GM04503 (cell line): Measurements from ENCODE around the gene ARHGAP42.
"Not testable (repeated sequence)": the region's sequence is repeated elsewhere in the genome, so short reads cannot be mapped to it uniquely, and the experiment has no call there.

Experiments
- DNase-seq: peaks from one replicate; pipeline ENCODE4 v3.0.0-alpha.2; 2012; ENCODE audit warnings: low read depth

Gene ARHGAP42

DNA sequence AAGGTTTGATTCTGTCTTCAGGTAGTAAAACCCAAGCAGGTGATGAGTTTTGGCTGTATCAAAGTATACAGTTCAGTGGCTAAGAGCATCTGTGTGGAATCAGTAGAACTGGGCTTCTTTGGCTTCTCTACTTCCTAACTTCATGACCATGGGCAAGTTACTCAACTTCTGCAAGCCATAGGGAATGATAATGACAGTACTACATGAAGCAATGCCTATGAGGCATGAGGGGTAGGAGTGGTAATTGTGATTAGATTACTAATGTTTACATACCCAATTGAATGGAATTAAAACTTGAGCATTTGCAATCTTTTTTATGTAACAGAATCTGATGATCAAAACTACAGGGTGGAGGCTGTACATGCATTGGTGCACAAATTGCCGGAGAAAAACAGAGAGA is 278.3 kb downstream of the ARHGAP42 start:
- DNase-seq, result no peak

DNA sequence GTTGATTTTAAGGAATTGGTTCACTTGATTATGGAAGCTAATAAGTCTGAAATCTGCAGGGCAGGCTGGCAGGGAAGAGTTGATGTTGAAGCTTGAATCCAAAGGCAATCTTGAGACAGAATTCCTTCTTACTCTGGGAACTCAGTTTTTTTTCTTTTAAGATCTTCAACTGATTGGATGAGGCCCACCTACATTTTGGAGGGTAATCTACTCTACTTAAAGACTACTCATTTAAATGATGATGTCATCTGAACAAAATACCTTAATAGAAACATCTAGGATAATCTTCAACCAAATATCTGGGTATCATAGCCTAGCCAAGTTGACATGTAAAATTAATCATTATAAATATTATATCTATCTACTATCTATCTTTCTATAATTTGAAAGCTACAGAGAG is 279.3 kb downstream of the ARHGAP42 start:
- no peak for DNase-seq

DNA sequence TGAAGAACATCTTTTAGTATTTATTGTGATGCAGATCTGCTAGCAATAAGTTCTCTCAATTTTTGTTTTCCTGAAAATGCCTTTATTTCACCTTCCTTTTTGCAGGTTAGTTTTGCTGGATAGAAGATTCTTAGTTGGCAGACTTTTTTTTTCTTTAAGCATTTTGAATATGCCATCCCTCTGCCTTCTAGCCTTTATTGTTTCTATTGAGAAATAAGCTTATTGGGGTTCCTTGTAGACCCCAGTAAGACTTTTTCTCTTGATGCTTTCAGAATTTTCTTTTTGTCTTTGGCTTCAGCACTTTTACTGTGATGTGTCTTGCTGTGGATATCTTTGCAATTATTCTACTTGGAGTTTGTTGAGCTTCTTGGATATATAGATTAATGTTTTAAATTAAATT is 281.9 kb downstream of the ARHGAP42 start:
- DNase-seq, result no peak

- DNase-seq, result no peak
Observed at GRCh38 chr11:100970283-100971164, 283.4 kb downstream of the ARHGAP42 start.

- DNase-seq, result no peak
Observed at GRCh38 chr11:100972046-100972445, 285.0 kb downstream of the ARHGAP42 start.

DNA sequence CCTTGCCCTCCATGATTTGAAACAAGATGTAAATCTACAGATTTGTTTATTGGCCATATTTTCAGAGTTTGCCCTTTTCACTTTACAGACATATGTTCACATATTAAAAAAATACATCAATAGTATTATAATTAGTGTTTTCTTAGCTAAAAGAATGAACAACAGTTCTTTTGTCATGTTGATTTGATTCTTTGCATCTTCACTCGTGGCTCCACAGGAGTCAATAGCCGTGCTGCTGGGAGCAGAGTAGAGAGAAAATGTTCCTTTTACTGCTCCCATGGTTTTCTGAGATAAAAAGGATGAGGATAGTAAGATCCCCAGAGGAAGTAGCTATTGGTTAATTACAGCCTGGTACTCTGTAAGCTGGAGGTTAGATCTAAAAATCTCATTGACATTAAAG is 291.4 kb downstream of the ARHGAP42 start:
- no peak for DNase-seq

GRCh38 chr11:100978939-100979338 is 291.9 kb downstream of the ARHGAP42 start:
- no peak for DNase-seq

DNA sequence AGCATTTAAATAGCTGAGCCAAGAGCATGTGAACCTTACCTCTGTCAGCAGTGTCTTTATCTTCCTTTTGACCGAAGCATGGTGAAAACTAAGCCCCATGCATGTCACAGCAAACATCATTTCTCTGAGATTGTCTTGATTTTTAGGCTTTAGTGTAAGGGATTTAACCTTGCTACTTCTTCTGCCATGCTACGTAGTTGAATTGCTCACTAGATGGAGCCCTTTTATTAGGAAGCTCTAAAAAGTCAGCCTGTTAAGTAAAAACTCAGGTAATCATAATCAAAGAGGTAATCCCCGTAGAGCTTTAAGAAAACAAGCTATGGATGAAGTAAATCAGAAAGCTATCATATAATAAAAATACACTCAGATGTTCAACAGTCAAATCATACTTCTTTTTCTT is 293.1 kb downstream of the ARHGAP42 start:
- DNase-seq, result no peak

- DNase-seq, result no peak
Observed at GRCh38 chr11:100981196-100981824, 294.2 kb downstream of the ARHGAP42 start.

- no peak for DNase-seq
Observed at GRCh38 chr11:100984668-100985067, 297.6 kb downstream of the ARHGAP42 start.

DNA sequence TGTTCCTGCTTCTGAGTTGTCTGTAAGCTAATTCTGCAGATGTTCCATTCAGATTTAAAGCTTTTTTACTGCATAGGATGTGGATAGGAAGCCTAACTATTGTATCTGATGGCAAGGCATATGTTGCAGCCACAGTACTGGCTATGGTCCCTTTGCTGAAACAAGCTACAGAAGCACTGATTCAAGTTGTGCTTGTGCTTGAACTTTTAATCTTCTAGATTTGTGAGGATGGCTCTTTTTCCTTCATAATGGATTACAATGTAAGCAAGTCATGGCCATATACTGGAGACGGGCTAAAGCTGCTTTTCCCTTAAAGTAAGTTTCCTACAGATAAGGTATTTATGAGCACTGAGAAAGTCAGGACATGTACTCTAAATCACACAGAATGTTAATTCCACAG is 303.8 kb downstream of the ARHGAP42 start:
- DNase-seq, result no peak

- DNase-seq, result peak; percentile 3
Observed at GRCh38 chr11:100991541-100991940, 304.5 kb downstream of the ARHGAP42 start.

DNA sequence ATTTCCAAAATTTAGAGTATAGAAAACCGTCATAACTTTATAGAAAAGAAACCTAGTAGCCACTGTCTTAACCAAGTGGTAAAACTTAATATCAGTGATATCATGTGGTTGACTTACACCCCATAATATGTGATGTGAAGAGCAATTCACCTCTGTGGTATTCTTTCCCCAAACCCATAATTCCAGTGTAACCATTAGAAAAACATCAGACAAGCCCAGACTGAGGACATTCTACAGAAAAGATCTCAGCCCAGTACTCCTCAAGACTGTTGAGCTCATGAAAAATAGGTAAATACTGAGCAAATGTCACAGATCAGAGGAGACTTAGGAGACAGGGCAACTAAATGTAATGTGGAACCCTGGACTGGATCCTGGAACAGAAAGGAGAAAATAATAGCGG is 307.9 kb downstream of the ARHGAP42 start:
- no peak for DNase-seq

- DNase-seq, result no peak
Observed at GRCh38 chr11:100999756-101000155, 312.7 kb downstream of the ARHGAP42 start.

- no peak for DNase-seq
Observed at GRCh38 chr11:101003468-101003867, 316.4 kb downstream of the ARHGAP42 start.

DNA sequence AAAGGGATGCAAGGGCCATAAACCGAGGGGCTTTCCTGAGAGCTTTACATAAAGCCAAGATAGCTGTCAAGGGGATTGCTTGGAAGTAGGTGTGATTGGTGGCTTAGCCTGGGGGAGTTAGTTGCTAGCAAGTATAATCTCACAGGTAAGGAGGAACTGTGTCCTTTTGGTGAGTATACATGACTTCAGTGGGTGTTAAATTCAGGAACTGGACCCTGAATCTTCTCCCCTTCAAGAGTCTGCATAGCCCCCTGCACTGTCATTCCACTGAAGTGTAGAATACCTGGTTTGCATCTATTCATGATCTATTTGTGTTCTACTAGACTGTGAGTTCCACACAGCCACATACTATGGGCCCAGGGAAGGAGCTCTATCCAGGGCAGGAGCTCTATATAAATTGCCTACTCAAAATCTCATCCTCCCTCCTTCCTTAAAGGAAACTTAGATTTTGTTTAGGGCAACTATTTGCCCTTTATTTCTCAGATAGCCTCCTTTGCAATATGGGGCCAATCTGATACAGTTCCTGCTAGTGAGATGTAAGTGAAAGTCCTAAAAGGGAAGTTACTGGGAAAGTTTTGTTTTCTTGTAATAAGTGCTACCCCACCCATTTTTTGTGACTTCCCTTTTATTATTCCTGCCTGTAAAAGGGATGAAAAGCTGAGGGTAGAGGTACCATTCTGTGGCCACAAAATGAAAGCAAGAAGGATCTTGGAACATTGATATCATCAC is 322.0 kb downstream of the ARHGAP42 start:
- DNase-seq, result no peak

GRCh38 chr11:101009690-101010055 is 322.6 kb downstream of the ARHGAP42 start:
- no peak for DNase-seq

DNA sequence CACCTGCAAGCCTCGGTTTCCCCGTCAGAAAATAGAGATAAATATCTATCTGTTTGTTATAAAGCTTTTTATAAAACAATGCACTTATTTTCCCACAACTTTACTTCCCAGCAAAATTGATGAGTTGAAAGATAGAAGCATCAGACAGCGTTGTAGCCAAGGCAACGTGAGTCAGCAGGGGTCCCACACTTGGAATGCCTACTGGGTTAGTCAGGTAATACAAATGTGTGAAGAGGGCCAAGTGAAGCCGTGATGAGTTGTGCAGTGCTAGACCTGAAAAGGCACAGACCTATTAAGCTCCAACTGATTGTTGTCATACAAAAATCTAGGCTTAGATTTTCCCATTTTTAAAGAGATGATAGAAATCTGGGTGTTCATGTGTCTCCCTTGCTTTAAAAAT is 323.8 kb downstream of the ARHGAP42 start:
- DNase-seq, result no peak

DNA sequence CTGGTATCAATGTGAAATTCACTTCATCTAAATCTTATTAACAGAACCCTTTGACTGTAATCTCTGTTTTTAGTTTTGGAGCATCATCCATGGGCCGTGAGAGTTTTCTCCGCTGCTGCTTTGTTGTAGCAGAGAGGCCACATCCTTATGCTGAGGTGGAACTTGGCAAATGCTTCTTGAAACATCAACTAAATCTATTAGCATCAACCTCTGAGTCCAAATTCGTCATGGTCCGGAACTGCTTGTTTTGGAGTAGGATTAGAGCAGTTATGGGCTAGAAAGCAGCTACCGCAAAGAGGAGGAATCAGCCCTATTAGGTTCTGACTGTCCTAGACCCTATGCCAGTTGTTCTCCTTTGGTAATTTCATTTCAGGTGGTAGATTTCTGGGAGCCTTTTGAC is 324.8 kb downstream of the ARHGAP42 start:
- no peak for DNase-seq

- DNase-seq, result not testable (repeated sequence)
Observed at GRCh38 chr11:101013702-101014101, 326.6 kb downstream of the ARHGAP42 start.

DNA sequence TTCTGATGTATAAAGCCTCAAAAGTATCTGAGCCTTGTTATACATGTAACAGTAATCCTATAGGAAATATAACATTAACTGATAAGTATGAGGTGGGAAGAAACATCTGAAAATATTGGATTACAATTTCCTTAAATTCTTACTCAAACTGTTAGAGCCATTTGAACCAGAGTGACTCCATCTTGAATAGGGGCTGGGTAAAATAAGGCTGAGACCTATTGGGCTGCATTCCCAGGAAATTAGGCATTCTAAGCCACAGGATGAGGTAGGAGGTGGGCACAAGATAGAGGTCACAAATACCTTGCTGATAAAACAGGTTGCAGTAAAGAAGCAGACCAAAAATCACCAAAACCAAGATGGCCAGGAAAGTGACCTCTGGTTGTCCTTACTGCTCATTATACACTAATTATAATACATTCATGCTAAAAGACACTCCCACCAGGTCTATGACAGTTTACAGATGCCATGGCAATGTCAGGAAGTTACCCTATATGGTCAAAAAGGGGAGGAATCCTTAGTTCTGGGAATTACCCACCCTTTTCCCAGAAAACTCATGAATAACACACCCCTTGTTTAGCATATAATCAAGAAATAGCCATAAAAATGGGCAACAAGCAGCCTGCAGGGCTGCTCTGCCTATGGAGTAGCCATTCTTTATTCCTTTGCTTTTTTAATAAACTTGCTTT is 327.7 kb downstream of the ARHGAP42 start:
- no peak for DNase-seq

DNA sequence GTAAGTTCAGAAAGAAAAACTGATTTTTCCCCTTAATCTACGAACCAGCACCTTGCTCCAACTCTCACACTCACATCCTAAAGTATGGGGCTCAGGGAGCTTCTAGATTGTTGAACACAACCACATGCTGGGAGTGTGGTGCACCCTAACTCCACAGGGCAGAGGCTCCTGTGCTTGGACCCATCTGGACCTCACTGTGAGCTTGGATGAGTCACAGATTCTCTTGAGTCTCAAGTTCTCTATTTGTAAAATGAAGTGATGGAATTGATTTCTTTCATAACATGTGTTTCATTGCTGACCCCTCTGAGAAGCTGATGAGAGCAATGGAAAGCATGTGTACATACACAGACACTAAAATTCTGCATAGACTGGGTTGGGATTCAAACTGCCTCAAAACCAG is 332.8 kb downstream of the ARHGAP42 start:
- no peak for DNase-seq
